WTC11 (cell line): Measurements from ENCODE around the gene CPNE7.

Source experiments
- ESRRA ChIP-seq: sonication (generic); formaldehyde crosslinking; IDR thresholded peaks from 2 replicates; pipeline ENCODE4 v1.8.1; 2022; ENCODE audit warnings: mild to moderate bottlenecking, missing genetic modification reagents, borderline replicate concordance
- FOXP1 ChIP-seq: sonication (generic); formaldehyde crosslinking; IDR thresholded peaks from 2 replicates; pipeline ENCODE4 v1.8.0; 2022; ENCODE audit warnings: missing genetic modification reagents, mild to moderate bottlenecking, moderate library complexity, borderline replicate concordance
- NFYB ChIP-seq: sonication (generic); formaldehyde crosslinking; conservative IDR thresholded peaks from 2 replicates; pipeline ENCODE4 v1.8.0; 2022; ENCODE audit warnings: low read depth, missing genetic modification reagents
- SMAD3 ChIP-seq: sonication (generic); formaldehyde crosslinking; IDR thresholded peaks from 2 replicates; pipeline ENCODE4 v1.8.0; 2022; ENCODE audit warnings: missing genetic modification reagents, mild to moderate bottlenecking, borderline replicate concordance
- SP1 ChIP-seq: sonication (generic); formaldehyde crosslinking; conservative IDR thresholded peaks from 2 replicates; pipeline ENCODE4 v1.8.1; 2022; ENCODE audit warnings: missing genetic modification reagents
- ZNF416 ChIP-seq: fragments of 250-450 bp; sonication (Bioruptor Pico); IDR thresholded peaks from 2 replicates; pipeline ENCODE4 v1.9.0; 2021; ENCODE audit warnings: mild to moderate bottlenecking, inconsistent platforms
- TF ChIP-seq, protein P1 (sequence below): fragments of 200-600 bp; IDR thresholded peaks from 2 replicates; pipeline ENCODE4 v1.8.0; 2022; ENCODE audit warnings: antibody characterized with exemption
- TF ChIP-seq, protein P2 (sequence below): sonication (generic); formaldehyde crosslinking; IDR thresholded peaks from 2 replicates; pipeline ENCODE4 v1.8.1; 2023; ENCODE audit warnings: mild to moderate bottlenecking, missing genetic modification reagents
- TF ChIP-seq, protein P3 (sequence below): sonication (generic); formaldehyde crosslinking; IDR thresholded peaks from 2 replicates; pipeline ENCODE4 v1.8.0; 2022; ENCODE audit warnings: mild to moderate bottlenecking, missing genetic modification reagents

DNA sequence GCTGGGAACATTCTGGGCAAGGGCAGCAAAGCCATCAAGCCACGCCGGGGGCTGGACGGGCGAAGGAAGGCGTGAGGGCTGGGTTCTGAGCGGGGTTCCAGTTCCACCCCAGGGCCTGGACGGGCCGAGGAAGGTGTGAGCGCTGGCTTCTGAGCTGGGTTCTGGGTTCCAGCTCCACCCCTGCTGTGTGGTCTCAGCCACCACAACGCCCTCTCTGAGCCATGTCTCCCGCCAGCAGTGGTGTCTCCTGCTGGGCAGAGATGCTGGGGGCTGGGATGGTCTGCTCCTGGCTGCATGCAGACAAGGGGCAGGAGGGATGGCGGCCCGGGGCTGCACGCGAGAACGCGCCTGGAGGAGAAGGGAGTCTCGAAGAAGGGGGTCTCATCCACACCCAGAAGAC, 3.9 kb upstream of the CPNE7 start:
- TF ChIP-seq, protein P1, sequence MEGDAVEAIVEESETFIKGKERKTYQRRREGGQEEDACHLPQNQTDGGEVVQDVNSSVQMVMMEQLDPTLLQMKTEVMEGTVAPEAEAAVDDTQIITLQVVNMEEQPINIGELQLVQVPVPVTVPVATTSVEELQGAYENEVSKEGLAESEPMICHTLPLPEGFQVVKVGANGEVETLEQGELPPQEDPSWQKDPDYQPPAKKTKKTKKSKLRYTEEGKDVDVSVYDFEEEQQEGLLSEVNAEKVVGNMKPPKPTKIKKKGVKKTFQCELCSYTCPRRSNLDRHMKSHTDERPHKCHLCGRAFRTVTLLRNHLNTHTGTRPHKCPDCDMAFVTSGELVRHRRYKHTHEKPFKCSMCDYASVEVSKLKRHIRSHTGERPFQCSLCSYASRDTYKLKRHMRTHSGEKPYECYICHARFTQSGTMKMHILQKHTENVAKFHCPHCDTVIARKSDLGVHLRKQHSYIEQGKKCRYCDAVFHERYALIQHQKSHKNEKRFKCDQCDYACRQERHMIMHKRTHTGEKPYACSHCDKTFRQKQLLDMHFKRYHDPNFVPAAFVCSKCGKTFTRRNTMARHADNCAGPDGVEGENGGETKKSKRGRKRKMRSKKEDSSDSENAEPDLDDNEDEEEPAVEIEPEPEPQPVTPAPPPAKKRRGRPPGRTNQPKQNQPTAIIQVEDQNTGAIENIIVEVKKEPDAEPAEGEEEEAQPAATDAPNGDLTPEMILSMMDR: no peak
- no peak for TF ChIP-seq SP1 (CRISPR knock-in tag)
- no peak for TF ChIP-seq FOXP1 (CRISPR knock-in tag)
- TF ChIP-seq, protein P2, sequence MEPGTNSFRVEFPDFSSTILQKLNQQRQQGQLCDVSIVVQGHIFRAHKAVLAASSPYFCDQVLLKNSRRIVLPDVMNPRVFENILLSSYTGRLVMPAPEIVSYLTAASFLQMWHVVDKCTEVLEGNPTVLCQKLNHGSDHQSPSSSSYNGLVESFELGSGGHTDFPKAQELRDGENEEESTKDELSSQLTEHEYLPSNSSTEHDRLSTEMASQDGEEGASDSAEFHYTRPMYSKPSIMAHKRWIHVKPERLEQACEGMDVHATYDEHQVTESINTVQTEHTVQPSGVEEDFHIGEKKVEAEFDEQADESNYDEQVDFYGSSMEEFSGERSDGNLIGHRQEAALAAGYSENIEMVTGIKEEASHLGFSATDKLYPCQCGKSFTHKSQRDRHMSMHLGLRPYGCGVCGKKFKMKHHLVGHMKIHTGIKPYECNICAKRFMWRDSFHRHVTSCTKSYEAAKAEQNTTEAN (CRISPR knock-in tag): no peak
- TF ChIP-seq NFYB (CRISPR knock-in tag): no peak
- no peak for TF ChIP-seq ESRRA
- TF ChIP-seq, protein P3, sequence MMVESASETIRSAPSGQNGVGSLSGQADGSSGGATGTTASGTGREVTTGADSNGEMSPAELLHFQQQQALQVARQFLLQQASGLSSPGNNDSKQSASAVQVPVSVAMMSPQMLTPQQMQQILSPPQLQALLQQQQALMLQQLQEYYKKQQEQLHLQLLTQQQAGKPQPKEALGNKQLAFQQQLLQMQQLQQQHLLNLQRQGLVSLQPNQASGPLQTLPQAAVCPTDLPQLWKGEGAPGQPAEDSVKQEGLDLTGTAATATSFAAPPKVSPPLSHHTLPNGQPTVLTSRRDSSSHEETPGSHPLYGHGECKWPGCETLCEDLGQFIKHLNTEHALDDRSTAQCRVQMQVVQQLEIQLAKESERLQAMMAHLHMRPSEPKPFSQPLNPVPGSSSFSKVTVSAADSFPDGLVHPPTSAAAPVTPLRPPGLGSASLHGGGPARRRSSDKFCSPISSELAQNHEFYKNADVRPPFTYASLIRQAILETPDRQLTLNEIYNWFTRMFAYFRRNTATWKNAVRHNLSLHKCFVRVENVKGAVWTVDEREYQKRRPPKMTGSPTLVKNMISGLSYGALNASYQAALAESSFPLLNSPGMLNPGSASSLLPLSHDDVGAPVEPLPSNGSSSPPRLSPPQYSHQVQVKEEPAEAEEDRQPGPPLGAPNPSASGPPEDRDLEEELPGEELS (CRISPR knock-in tag): no peak
- TF ChIP-seq SMAD3 (CRISPR knock-in tag): no peak
- no peak for TF ChIP-seq ZNF416
